IPS DF 4.7 (cell line): ENCODE data around the gene CYP2W1.

ENCODE experiments used
- DNase-seq: peaks from one replicate; pipeline ENCODE4 v3.0.0-alpha.2; 2013; ENCODE audit warnings: low spot score; ENCODE audit errors: extremely low read depth

Gene CYP2W1

GRCh38 chr7:981793-982510 lies 1.0 kb upstream of the CYP2W1 start:
- no peak for DNase-seq

- DNase-seq, result no peak
These were observed 424 bp upstream of the CYP2W1 start for GRCh38 chr7:982511-983003.

GRCh38 chr7:983616-984071 lies 663 bp downstream of the CYP2W1 start:
- DNase-seq, result no peak

- DNase-seq, result no peak
These were observed 1.6 kb downstream of the CYP2W1 start for GRCh38 chr7:984361-985126.

GRCh38 chr7:985127-985416 lies 2.1 kb downstream of the CYP2W1 start:
- no peak for DNase-seq

- no peak for DNase-seq
These were observed 3.1 kb downstream of the CYP2W1 start for GRCh38 chr7:985915-986741.

GRCh38 chr7:986766-987751 lies 4.1 kb downstream of the CYP2W1 start:
- no peak for DNase-seq

GRCh38 chr7:987909-988308 lies 4.9 kb downstream of the CYP2W1 start:
- DNase-seq, result no peak

- no peak for DNase-seq
These were observed 5.5 kb downstream of the CYP2W1 start for GRCh38 chr7:988426-988911.

- DNase-seq, result no peak
These were observed 6.1 kb downstream of the CYP2W1 start for GRCh38 chr7:988963-989529.

- no peak for DNase-seq
These were observed 7.5 kb downstream of the CYP2W1 start for GRCh38 chr7:990352-990932.

- no peak for DNase-seq
These were observed 8.2 kb downstream of the CYP2W1 start for GRCh38 chr7:990933-991728.

- DNase-seq, result no peak
These were observed 9.0 kb downstream of the CYP2W1 start for GRCh38 chr7:991729-992656.

GRCh38 chr7:992709-993607 lies 10.0 kb downstream of the CYP2W1 start:
- DNase-seq, result peak; percentile 72

- no peak for DNase-seq
These were observed 11.8 kb downstream of the CYP2W1 start for GRCh38 chr7:994592-995308.

GRCh38 chr7:995571-995970 lies 12.6 kb downstream of the CYP2W1 start:
- no peak for DNase-seq
